PFSK-1 (cell line): ENCODE measurements around the gene TAF5L.
A peak's percentile ranks its signal among the peaks of the same experiment; 100 is the strongest.

ENCODE experiments used
- FOXP2 ChIP-seq: optimal IDR thresholded peaks from 2 replicates; pipeline ENCODE3; 2011; ENCODE audit warnings: borderline replicate concordance, control low read depth, inconsistent platforms; ENCODE audit not compliant: insufficient read depth; ENCODE audit errors: extremely low read length, extremely low read depth
- POLR2AphosphoS5 ChIP-seq: IDR thresholded peaks from 2 replicates; pipeline ENCODE4 v1.6.1; 2012; ENCODE audit warnings: low read depth, mild to moderate bottlenecking, control low read depth, low read length, moderate library complexity
- SIN3A ChIP-seq: IDR thresholded peaks from 2 replicates; pipeline ENCODE4 v1.6.1; 2012; ENCODE audit warnings: mild to moderate bottlenecking, low read length, moderate library complexity, borderline replicate concordance; ENCODE audit not compliant: insufficient read depth
- TAF1 ChIP-seq: IDR thresholded peaks from 2 replicates; pipeline ENCODE4 v1.6.1; 2012; ENCODE audit warnings: low read length, control low read depth, borderline replicate concordance; ENCODE audit not compliant: insufficient read depth
- TF ChIP-seq, protein P1 (sequence below), 2 experiments: IDR thresholded peaks; 2 replicates each; pipeline versions ENCODE4 v1.6.1 to v1.8.0; 2011 to 2012; ENCODE audit warnings: low read depth in 2 of 2, low read length in 2 of 2, control low read depth in 1 of 2, inconsistent platforms in 1 of 2, mild to moderate bottlenecking in 1 of 2, moderate library complexity in 1 of 2; ENCODE audit not compliant: insufficient read depth in 1 of 2

TAF5L gene

DNA sequence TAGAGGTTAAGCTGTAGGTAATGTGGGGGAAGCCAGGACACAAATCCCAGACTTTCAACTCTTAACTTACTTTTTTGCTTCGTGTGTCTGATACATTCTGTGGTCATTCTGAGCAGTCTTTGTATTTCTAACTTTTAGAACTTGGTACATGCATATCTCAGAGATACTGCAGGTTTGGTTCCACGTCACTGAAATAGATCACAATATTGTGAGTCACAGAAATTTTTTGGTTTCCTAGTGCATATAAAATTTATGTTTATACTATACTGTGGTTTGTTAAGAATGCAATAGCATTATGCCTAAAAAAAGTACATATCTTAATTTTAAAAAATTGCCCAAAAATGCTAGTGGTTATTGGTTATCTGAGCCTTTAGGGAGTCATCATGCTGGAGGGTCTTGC is 3.3 kb upstream of the TAF5L start:
- TF ChIP-seq POLR2AphosphoS5 (no peak), SIN3A (no peak), FOXP2 (no peak), TAF1 (no peak)
- TF ChIP-seq, protein P1, sequence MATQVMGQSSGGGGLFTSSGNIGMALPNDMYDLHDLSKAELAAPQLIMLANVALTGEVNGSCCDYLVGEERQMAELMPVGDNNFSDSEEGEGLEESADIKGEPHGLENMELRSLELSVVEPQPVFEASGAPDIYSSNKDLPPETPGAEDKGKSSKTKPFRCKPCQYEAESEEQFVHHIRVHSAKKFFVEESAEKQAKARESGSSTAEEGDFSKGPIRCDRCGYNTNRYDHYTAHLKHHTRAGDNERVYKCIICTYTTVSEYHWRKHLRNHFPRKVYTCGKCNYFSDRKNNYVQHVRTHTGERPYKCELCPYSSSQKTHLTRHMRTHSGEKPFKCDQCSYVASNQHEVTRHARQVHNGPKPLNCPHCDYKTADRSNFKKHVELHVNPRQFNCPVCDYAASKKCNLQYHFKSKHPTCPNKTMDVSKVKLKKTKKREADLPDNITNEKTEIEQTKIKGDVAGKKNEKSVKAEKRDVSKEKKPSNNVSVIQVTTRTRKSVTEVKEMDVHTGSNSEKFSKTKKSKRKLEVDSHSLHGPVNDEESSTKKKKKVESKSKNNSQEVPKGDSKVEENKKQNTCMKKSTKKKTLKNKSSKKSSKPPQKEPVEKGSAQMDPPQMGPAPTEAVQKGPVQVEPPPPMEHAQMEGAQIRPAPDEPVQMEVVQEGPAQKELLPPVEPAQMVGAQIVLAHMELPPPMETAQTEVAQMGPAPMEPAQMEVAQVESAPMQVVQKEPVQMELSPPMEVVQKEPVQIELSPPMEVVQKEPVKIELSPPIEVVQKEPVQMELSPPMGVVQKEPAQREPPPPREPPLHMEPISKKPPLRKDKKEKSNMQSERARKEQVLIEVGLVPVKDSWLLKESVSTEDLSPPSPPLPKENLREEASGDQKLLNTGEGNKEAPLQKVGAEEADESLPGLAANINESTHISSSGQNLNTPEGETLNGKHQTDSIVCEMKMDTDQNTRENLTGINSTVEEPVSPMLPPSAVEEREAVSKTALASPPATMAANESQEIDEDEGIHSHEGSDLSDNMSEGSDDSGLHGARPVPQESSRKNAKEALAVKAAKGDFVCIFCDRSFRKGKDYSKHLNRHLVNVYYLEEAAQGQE (IDR thresholded peaks at IDR 0.05; ENCODE audit: insufficient read depth in 1 of 2, low read depth in 2 of 2, low read length in 2 of 2): no peak

DNA sequence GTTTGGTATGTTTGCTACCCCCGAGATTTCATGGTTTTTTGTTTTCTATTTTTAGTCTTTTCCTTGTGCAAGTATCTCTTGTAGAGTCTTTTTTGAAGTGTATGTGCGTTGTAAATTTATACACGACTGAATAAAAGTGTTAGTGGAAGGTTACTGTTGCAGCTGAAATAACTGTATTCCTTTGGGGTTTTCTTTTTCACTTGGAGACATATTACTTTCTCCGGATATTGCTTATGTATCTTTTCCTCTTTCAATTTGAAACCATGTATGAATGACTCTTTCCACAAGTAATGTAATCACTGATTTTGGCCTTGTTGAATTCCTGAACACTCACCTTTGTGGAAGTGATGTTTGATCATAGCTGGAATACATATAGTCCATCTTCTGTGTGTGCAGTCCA is 1.1 kb upstream of the TAF5L start:
- no peak for TF ChIP-seq TAF1

DNA sequence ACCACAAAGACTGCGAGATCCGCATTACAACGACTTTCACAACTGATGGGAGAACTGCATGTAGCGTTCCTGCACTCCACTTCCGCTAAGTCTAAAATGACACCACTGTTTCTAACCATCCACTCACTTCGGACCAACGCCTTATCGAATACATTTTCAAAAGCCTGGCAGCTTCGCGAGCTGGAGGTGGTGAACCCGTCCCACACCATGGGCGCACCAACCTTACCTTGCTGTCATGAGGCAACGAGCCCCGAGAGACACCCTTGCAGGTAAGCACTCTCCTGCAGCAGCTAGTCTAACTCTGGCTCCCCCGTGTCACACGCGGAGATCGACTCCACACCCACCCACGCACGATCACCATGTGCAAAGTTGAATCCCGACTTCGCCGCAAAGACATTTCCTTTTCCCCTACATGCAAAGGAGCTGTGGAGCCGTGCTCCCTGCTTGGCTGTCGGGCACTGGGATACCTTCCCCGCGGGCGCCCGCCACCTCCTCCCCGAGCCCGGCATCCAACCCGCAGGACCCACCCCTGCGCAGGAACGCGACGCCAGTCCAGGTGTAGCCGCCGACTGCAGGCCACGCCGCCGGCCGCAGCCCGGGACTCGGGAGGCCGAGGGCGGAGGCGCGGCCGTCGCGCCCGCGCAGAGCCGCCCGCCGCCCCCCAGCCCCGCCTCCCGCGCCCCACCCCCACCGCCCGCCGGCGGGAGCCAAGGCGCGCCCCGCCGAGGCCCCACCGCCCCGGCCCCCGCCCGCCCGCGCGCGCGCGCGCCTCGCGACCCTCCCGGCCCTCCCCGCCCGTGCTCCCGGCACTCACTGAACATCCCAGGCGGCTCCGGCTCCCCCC is 629 bp downstream of the TAF5L start:
- TF ChIP-seq TAF1: peak; percentile 38; the same call in 1 of the 2 replicates
- peak; percentile 28 for TF ChIP-seq FOXP2
- peak; percentile 81; the same call in 1 of the 2 replicates for TF ChIP-seq SIN3A
- TF ChIP-seq, protein P1 (IDR thresholded peaks at IDR 0.05; ENCODE audit: insufficient read depth in 1 of 2, low read depth in 2 of 2, low read length in 2 of 2): no peak

DNA sequence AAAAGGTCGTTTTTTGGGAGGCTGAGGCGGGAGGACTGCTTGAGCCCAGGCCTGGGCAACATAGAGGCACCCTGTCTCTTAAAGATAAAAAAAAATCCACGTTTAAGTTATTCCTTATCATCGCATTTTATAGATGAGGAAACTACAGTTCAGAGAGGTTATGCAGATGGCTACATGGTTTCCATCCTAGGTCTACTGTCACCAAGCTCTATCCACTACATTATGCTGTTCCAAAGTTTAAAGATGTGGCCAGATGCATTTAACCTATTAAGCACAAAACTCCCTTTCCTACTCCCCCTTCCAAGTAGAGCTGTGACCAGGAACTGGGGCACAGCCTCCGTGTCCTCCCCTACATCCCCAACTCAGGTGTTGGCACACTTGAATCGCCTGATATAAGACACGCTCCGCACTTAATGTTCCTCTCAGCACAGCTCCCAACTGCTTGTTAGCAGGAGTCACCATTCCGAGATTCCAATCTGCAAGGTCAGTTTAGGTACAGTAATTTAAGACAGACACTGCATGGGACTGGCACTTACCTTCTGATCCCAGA is 1.3 kb downstream of the TAF5L start:
- no peak for TF ChIP-seq POLR2AphosphoS5
- TF ChIP-seq SIN3A: no peak
- TF ChIP-seq TAF1: no peak
- no peak for TF ChIP-seq FOXP2
- TF ChIP-seq, protein P1 (IDR thresholded peaks at IDR 0.05; ENCODE audit: insufficient read depth in 1 of 2, low read depth in 2 of 2, low read length in 2 of 2): no peak

DNA sequence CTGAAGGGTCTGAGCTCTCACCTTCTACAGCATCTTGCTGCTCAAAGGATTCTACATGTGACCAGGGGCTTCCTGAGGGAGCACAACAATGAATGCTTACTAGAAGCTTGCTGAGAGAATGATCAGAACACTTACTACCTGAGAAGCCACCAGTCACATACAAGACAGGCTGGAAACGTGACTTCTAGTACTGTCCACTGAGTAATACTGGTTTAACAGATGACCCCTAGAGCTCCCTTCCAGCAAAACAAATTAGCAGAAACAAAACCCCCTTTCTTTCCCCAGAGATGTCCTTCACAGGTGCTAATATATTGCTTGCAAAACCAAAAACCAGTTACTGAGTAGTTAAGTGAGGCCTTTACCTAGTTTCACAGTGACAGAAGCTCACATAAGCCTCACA is 2.1 kb downstream of the TAF5L start:
- TF ChIP-seq FOXP2: no peak
- TF ChIP-seq, protein P1 (IDR thresholded peaks at IDR 0.05; ENCODE audit: insufficient read depth in 1 of 2, low read depth in 2 of 2, low read length in 2 of 2): no peak
- no peak for TF ChIP-seq TAF1
- TF ChIP-seq SIN3A: no peak
- TF ChIP-seq POLR2AphosphoS5: no peak
